K562 (cell line): ENCODE results near the gene MCMBP. TPM values are rescaled to one million over a fixed set of nuclear protein-coding genes. Genes with fewer than 3 reads are reported as not detected.

ENCODE experiments used
- CHD4 ChIP-seq: fragments of 200-600 bp; sonication (generic); IDR thresholded peaks from 3 replicates; pipeline ENCODE4 v1.6.1; 2012; ENCODE audit warnings: low read depth, mild to moderate bottlenecking, mixed read lengths, low read length, inconsistent platforms; ENCODE audit not compliant: insufficient read depth, insufficient replicate concordance, poor library complexity, severe bottlenecking
- EHMT2 ChIP-seq: fragments of 450-650 bp; IDR thresholded peaks from 2 replicates; pipeline ENCODE4 v1.6.1; 2018; ENCODE audit warnings: antibody characterized with exemption
- FOXA1 ChIP-seq: fragments of 450-650 bp; IDR thresholded peaks from 2 replicates; pipeline ENCODE4 v1.6.1; 2016; ENCODE audit warnings: mild to moderate bottlenecking, borderline replicate concordance
- GABPA ChIP-seq: fragments of 200-800 bp; sonication (Bioruptor generic); conservative IDR thresholded peaks from 2 replicates; pipeline ENCODE4 v1.6.1; 2016; ENCODE audit warnings: low read depth, missing genetic modification characterization, missing compliant biosample characterization
- HDAC1 ChIP-seq, 2 experiments: fragments of 450-650 bp; IDR thresholded peaks; 2 replicates each; pipeline ENCODE4 v1.6.1; 2016 to 2017; ENCODE audit warnings: inconsistent platforms in 1 of 2, mild to moderate bottlenecking in 1 of 2, moderate library complexity in 1 of 2
- HNRNPK ChIP-seq: fragments of 200-400 bp; formaldehyde crosslinking; IDR thresholded peaks from one replicate; pipeline ENCODE4 v1.6.1; 2018; ENCODE audit warnings: mild to moderate bottlenecking, low read depth, low read length; ENCODE audit not compliant: poor library complexity, severe bottlenecking
- HSF4 ChIP-seq: fragments of 250-450 bp; sonication (Bioruptor Pico); IDR thresholded peaks from 2 replicates; pipeline ENCODE4 v2.1.2; 2022; ENCODE audit warnings: mild to moderate bottlenecking, moderate library complexity, borderline replicate concordance
- JUN ChIP-seq, 2 experiments: sonication (generic) in 1 of 2; formaldehyde crosslinking in 1 of 2; IDR thresholded peaks; 2 replicates each; pipeline versions ENCODE4 v1.6.1 to v1.8.0; 2012 to 2022; ENCODE audit warnings: borderline replicate concordance in 2 of 2, mild to moderate bottlenecking in 2 of 2, improper control_type of control experiment in 1 of 2, low read depth in 1 of 2, low read length in 1 of 2, missing genetic modification reagents in 1 of 2
- MCM2 ChIP-seq: fragments of 450-650 bp; IDR thresholded peaks from 2 replicates; pipeline ENCODE4 v1.6.1; 2017; ENCODE audit warnings: low read depth, mild to moderate bottlenecking
- MCM5 ChIP-seq: fragments of 450-650 bp; IDR thresholded peaks from 2 replicates; pipeline ENCODE4 v1.6.1; 2016; ENCODE audit warnings: low read depth
- NELFE ChIP-seq: IDR thresholded peaks from 2 replicates; pipeline ENCODE4 v1.6.1; 2011; ENCODE audit warnings: mild to moderate bottlenecking; ENCODE audit not compliant: insufficient read depth, insufficient read length
- NFATC3 ChIP-seq: fragments of 450-650 bp; IDR thresholded peaks from 2 replicates; pipeline ENCODE4 v1.6.1; 2017; ENCODE audit warnings: mild to moderate bottlenecking
- PHF8 ChIP-seq: fragments of 200-600 bp; sonication (generic); IDR thresholded peaks from 2 replicates; pipeline ENCODE4 v1.6.1; 2012; ENCODE audit warnings: mixed run types, mild to moderate bottlenecking, inconsistent platforms, low read length, moderate library complexity, borderline replicate concordance
- PTRF ChIP-seq: fragments of 450-650 bp; IDR thresholded peaks from 2 replicates; pipeline ENCODE4 v1.6.1; 2016; ENCODE audit warnings: mild to moderate bottlenecking, missing genetic modification characterization, missing compliant biosample characterization
- RB1 ChIP-seq: fragments of 450-650 bp; IDR thresholded peaks from 2 replicates; pipeline ENCODE4 v1.6.1; 2017; ENCODE audit warnings: low read depth, mild to moderate bottlenecking
- SUPT5H ChIP-seq: fragments of 450-650 bp; IDR thresholded peaks from 2 replicates; pipeline ENCODE4 v1.6.1; 2016
- TEAD2 ChIP-seq: fragments of 450-650 bp; IDR thresholded peaks from 2 replicates; pipeline ENCODE4 v1.6.1; 2016; ENCODE audit warnings: missing genetic modification characterization, control low read depth, missing compliant biosample characterization
- WHSC1 ChIP-seq: IDR thresholded peaks from one replicate; pipeline ENCODE4 v1.6.1; 2012; ENCODE audit warnings: low read length, control low read depth, inconsistent platforms
- ZC3H11A ChIP-seq: IDR thresholded peaks from 2 replicates; pipeline ENCODE4 v1.6.1; 2012; ENCODE audit warnings: low read depth, low read length, improper control_type of control experiment
- ZNF146 ChIP-seq: IDR thresholded peaks from one replicate; pipeline ENCODE4 v1.6.1; 2018; ENCODE audit warnings: missing compliant biosample characterization; ENCODE audit not compliant: unreplicated experiment
- ZNF212 ChIP-seq: fragments of 450-650 bp; formaldehyde crosslinking; IDR thresholded peaks from 2 replicates; pipeline ENCODE4 v1.4.0; 2020; ENCODE audit warnings: mild to moderate bottlenecking
- ZNF224 ChIP-seq: sonication (generic); formaldehyde crosslinking; IDR thresholded peaks from 2 replicates; pipeline ENCODE4 v1.8.0; 2022; ENCODE audit warnings: mild to moderate bottlenecking, missing genetic modification reagents
- ZNF668 ChIP-seq: fragments of 250-450 bp; sonication (Bioruptor Pico); IDR thresholded peaks from 2 replicates; pipeline ENCODE4 v1.8.0; 2022; ENCODE audit warnings: mild to moderate bottlenecking, inconsistent platforms
- polyA plus RNA-seq, 8 experiments: library from polyadenylated mRNA; depleted of rRNA in 4 of 8; stranded (reverse) in 5 of 8; unstranded in 3 of 8; fragments of >200 nt; fragmentation: Nextera tagmentation in 2 of 8; fragmentation: Illumina TruSeq in 1 of 8; extraction: Ambion mirVana in 2 of 8; extraction: Trizol in 1 of 8; gene quantifications; 2 replicates each; pipeline versions ENCODE4 v1.2.1 to v1.2.3, GENCODE V29; 2011 to 2014; ENCODE audit warnings: inconsistent platforms in 1 of 8, missing spikeins in 1 of 8
- total RNA-seq, 7 experiments: library from RNA; depleted of rRNA in 6 of 7; stranded (reverse); fragments of >200 nt in 6 of 7; fragmentation: Illumina TruSeq in 2 of 7; extraction: Trizol in 2 of 7; gene quantifications; 2 replicates each; pipeline versions ENCODE4 v1.2.1 to v1.2.3, GENCODE V29; 2011 to 2021; ENCODE audit warnings: low replicate concordance in 1 of 7
- TF ChIP-seq, protein P1 (sequence below): fragments of 450-650 bp; IDR thresholded peaks from 2 replicates; pipeline ENCODE4 v1.6.1; 2016; ENCODE audit warnings: missing biosample characterization, missing genetic modification characterization
- TF ChIP-seq, protein P2 (sequence below): sonication (generic); formaldehyde crosslinking; IDR thresholded peaks from 2 replicates; pipeline ENCODE4 v1.8.0; 2022; ENCODE audit warnings: missing genetic modification reagents, mild to moderate bottlenecking, borderline replicate concordance
- TF ChIP-seq, protein P3 (sequence below): fragments of 450-650 bp; formaldehyde crosslinking; IDR thresholded peaks from 2 replicates; pipeline ENCODE4 v1.4.0; 2020; ENCODE audit warnings: mild to moderate bottlenecking, moderate library complexity

The MCMBP gene
- total and polyA plus RNA-seq, 9 of the 15 experiments (the other 6 are each of a cell fraction or from before 2014, with no cell fraction given): 11.2 to 74.3 (median 50.5) TPM

DNA sequence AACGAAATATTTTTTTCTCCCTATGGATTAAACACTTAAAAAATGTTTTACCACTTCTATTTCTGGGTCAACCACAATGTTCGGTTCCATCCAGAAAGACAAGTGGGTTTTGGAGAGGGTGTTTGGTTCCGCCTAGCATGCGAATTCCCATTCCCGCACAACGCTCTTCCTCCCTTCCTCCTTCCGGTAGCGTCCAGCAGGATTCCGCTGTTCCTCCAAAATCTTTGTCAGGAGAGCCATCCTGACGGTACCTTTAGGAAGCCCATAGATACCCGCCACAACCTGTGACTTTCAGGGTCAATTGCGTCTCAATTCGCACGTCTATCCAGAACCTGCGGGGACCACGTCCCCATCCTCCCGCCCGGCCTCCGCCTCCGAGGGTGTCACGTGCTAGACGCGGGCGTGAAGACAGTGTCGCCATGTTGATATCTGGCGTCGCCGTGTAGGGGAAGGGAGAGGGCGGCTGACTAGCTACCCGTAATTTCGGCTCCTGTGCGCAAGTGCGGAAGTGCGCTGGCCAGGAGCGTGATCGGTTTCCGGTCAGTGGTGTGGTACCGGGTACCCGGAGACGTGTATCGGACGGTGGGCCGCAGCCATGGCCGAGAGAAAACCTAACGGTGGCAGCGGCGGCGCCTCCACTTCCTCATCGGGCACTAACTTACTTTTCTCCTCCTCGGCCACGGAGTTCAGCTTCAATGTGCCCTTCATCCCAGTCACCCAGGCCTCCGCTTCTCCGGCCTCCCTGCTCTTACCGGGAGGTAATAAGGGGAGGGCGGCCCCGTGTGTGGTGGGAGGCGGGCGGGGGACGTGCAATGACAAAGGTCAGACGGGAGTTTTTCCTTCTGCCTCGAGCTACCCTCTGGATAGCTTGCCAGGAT lies 19.8 kb upstream of the MCMBP start, which contains the start of gene SEC23IP (continued):
- TF ChIP-seq, protein P1, sequence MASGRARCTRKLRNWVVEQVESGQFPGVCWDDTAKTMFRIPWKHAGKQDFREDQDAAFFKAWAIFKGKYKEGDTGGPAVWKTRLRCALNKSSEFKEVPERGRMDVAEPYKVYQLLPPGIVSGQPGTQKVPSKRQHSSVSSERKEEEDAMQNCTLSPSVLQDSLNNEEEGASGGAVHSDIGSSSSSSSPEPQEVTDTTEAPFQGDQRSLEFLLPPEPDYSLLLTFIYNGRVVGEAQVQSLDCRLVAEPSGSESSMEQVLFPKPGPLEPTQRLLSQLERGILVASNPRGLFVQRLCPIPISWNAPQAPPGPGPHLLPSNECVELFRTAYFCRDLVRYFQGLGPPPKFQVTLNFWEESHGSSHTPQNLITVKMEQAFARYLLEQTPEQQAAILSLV (tag): no peak
- TF ChIP-seq HSF4 (CRISPR knock-in tag) (no peak), MCM2 (no peak), ZNF224 (CRISPR knock-in tag) (no peak), ZNF212 (CRISPR knock-in tag) (no peak), PTRF (tag) (no peak), JUN (IDR thresholded peaks at IDR 0.05; ENCODE audit: borderline replicate concordance, low read depth, low read length) (no peak), JUN (CRISPR knock-in tag; IDR thresholded peaks at IDR 0.05; ENCODE audit: borderline replicate concordance) (no peak), NFATC3 (no peak), RB1 (no peak), EHMT2 (no peak), GABPA (tag) (peak; percentile 95), ZNF146 (no peak), FOXA1 (no peak), CHD4 (no peak), NELFE (no peak), SUPT5H (peak; percentile 85), HNRNPK (no peak), HDAC1 (IDR thresholded peaks at IDR 0.05) (peak in 1 of 2 experiments; percentile 66; a peak in 2 of 4 replicates), ZNF668 (CRISPR knock-in tag) (no peak), ZC3H11A (no peak), TEAD2 (tag) (no peak), WHSC1 (no peak), PHF8 (peak; percentile 86), MCM5 (no peak)
- TF ChIP-seq, protein P2, sequence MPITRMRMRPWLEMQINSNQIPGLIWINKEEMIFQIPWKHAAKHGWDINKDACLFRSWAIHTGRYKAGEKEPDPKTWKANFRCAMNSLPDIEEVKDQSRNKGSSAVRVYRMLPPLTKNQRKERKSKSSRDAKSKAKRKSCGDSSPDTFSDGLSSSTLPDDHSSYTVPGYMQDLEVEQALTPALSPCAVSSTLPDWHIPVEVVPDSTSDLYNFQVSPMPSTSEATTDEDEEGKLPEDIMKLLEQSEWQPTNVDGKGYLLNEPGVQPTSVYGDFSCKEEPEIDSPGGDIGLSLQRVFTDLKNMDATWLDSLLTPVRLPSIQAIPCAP (CRISPR knock-in tag): no peak
- TF ChIP-seq, protein P3, sequence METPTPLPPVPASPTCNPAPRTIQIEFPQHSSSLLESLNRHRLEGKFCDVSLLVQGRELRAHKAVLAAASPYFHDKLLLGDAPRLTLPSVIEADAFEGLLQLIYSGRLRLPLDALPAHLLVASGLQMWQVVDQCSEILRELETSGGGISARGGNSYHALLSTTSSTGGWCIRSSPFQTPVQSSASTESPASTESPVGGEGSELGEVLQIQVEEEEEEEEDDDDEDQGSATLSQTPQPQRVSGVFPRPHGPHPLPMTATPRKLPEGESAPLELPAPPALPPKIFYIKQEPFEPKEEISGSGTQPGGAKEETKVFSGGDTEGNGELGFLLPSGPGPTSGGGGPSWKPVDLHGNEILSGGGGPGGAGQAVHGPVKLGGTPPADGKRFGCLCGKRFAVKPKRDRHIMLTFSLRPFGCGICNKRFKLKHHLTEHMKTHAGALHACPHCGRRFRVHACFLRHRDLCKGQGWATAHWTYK (CRISPR knock-in tag): no peak
